Measurements from ENCODE around the gene TIAM2. TPM values are rescaled to one million over a fixed set of nuclear protein-coding genes. Genes with fewer than 3 reads are reported as not detected.

Gene TIAM2
- total RNA-seq, 4 donors from 2014 or later = 8.6 to 17.0 (median 14.8) TPM

DNA sequence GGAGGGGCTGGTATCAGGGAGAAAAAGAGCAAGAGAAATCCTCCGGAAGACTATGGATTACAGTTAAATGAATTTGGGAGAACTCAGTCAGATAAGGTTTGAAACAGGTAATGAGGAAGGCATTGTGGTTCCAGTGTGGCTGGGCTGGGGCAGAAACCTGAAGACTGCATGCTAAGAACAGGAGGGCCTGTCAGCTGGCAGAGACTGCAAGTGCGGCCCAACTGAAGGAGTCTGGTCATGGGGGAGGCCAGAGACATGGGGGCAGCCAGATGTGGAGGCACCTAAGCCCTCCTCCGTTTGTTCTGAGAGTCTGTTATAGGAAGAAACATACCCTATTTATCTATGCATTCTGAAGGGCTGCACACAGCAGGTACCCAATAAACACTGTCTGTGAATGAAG, 302.6 kb downstream of the TIAM2 start:
- Histone ChIP-seq H3K4me3 (no peak overlapping the region), H3K27ac (replicated peaks in 1 of 4) (no peak overlapping the region), H3K4me1 (no peaks in the 10 kb centered on the region), H3K27me3 (no peaks in the 10 kb centered on the region), H3K36me3 (peaks cover 14 to 46% (median 35%) of the 10 kb centered on the region in 4 donors), H3K9me3 (no peaks in the 10 kb centered on the region)
- DNase-seq (ENCODE audit: extremely low spot score) = no peak
- WGBS = 95% methylated on average over 3 of the region's 3 CpGs
- TF ChIP-seq POLR2A (IDR thresholded peaks at IDR 0.05; ENCODE audit: low read depth) = no peak
- TF ChIP-seq EP300 (IDR thresholded peaks at IDR 0.05) = no peak
- TF ChIP-seq POLR2AphosphoS5 (IDR thresholded peaks at IDR 0.05) = no peak
- intact Hi-C loops (cut with DNase I) = no loop called here

DNA sequence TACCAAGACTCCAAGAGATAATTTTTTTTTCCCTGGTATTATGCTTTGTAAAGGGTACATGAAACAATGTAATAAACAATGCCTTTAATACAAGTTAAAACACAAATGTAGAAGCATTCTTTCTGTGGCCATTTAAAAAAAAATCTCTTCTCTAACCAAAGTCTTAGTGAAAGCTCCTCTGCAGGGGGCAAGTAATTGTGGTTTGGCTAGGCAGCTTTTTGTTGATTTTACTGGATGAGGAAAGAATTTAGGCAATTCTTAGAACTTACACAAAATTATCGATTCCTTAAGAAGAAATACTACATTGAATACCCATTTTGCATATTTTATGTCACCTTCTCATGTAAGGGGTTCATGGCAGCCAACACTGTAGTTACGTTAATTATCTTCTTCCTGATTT, 306.8 kb downstream of the TIAM2 start:
- no peak for DNase-seq (ENCODE audit: extremely low spot score)
- Histone ChIP-seq H3K4me1 (no peaks in the 10 kb centered on the region), H3K27me3 (no peaks in the 10 kb centered on the region), H3K27ac (replicated peaks in 1 of 4) (no peak overlapping the region), H3K36me3 (peaks cover 0 to 19% (median 15%) of the 10 kb centered on the region in 4 donors), H3K4me3 (no peak overlapping the region), H3K9me3 (no peaks in the 10 kb centered on the region)
- intact Hi-C loops (cut with DNase I) = no loop called here
- no peak for TF ChIP-seq EP300 (IDR thresholded peaks at IDR 0.05)
- TF ChIP-seq POLR2A (IDR thresholded peaks at IDR 0.05; ENCODE audit: low read depth) = no peak
- TF ChIP-seq, protein P1, sequence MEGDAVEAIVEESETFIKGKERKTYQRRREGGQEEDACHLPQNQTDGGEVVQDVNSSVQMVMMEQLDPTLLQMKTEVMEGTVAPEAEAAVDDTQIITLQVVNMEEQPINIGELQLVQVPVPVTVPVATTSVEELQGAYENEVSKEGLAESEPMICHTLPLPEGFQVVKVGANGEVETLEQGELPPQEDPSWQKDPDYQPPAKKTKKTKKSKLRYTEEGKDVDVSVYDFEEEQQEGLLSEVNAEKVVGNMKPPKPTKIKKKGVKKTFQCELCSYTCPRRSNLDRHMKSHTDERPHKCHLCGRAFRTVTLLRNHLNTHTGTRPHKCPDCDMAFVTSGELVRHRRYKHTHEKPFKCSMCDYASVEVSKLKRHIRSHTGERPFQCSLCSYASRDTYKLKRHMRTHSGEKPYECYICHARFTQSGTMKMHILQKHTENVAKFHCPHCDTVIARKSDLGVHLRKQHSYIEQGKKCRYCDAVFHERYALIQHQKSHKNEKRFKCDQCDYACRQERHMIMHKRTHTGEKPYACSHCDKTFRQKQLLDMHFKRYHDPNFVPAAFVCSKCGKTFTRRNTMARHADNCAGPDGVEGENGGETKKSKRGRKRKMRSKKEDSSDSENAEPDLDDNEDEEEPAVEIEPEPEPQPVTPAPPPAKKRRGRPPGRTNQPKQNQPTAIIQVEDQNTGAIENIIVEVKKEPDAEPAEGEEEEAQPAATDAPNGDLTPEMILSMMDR (IDR thresholded peaks at IDR 0.05) = no peak
- no peak for TF ChIP-seq POLR2AphosphoS5 (IDR thresholded peaks at IDR 0.05)
- 94% methylated on average over 2 of the region's 2 CpGs for WGBS

DNA sequence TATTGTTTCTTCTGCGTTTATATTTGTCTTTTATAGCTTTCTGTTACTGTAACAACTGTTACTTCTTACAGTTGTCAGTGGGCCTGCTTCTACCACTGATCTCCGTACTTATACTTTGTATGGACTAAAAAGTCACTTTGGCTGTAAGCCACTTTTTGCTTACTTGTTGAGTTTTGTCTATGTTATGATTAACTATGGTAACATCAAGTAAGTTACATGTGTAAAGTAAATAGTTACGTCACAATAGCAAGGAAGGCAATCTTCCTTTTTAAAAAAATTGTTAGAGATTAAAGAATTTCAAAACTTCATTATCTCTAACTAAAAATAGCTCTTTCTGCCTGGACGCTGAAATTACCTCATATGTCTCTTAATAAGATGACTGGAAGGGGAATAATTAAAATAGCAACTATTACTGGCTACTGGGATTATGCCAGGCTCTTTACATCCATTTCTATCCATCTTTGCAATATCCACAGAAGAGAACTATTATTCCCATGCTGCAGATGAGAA, 308.3 kb downstream of the TIAM2 start:
- H3K27me3 ChIP-seq = no peaks in the 10 kb centered on the region
- TF ChIP-seq, protein P1 (IDR thresholded peaks at IDR 0.05) = no peak
- no peak for TF ChIP-seq EP300 (IDR thresholded peaks at IDR 0.05)
- TF ChIP-seq POLR2AphosphoS5 (IDR thresholded peaks at IDR 0.05) = no peak
- TF ChIP-seq POLR2A (IDR thresholded peaks at IDR 0.05; ENCODE audit: low read depth) = no peak
- 56% methylated on average over 4 of the region's 4 CpGs for WGBS
- no peaks in the 10 kb centered on the region for H3K4me1 ChIP-seq
- peaks cover 0 to 21% (median 13%) of the 10 kb centered on the region in 4 donors for H3K36me3 ChIP-seq
- H3K4me3 ChIP-seq = no peak overlapping the region
- intact Hi-C loops (cut with DNase I) = no loop called here
- H3K27ac ChIP-seq (replicated peaks in 1 of 4) = no peak overlapping the region
- no peak for DNase-seq (ENCODE audit: extremely low spot score)
- no peaks in the 10 kb centered on the region for H3K9me3 ChIP-seq

DNA sequence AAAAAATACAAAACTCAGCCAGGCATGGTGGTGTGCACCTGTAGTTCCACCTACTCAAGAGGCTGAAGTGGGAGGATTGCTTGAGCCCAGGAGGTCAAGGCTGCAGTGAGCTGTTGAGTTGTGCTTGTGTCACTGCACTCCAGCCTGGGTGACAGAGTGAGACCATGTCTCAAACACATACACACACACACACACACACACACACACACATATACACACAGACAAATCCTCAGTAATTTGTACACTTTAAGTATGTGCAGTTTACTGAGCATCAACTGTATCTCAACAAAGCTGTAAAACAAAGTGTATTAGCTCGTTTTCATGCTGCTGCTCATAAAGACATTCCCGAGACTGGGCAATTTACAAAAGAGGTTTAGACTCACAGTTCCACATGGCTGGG, 311.8 kb downstream of the TIAM2 start:
- Histone ChIP-seq H3K27me3 (no peaks in the 10 kb centered on the region), H3K9me3 (no peaks in the 10 kb centered on the region), H3K36me3 (peaks cover 0 to 41% (median 27%) of the 10 kb centered on the region in 4 donors), H3K27ac (replicated peaks in 1 of 4) (no peak overlapping the region), H3K4me1 (no peaks in the 10 kb centered on the region), H3K4me3 (no peak overlapping the region)
- intact Hi-C loops (cut with DNase I) = no loop called here
- no peak for DNase-seq (ENCODE audit: extremely low spot score)
- 90% methylated on average over 2 of the region's 2 CpGs for WGBS
- TF ChIP-seq, protein P1 (IDR thresholded peaks at IDR 0.05) = no peak
- TF ChIP-seq POLR2AphosphoS5 (IDR thresholded peaks at IDR 0.05) (no peak), POLR2A (IDR thresholded peaks at IDR 0.05; ENCODE audit: low read depth) (no peak), EP300 (IDR thresholded peaks at IDR 0.05) (no peak)

Measured in esophagus muscularis mucosa (tissue), 4 donors.